ENCODE results near the gene GLE1.
A peak's percentile ranks its signal among the peaks of the same experiment; 100 is the strongest.
"Not testable (repeated sequence)": the region's sequence is repeated elsewhere in the genome, so short reads cannot be mapped to it uniquely, and the experiment has no call there.

GLE1 gene

DNA sequence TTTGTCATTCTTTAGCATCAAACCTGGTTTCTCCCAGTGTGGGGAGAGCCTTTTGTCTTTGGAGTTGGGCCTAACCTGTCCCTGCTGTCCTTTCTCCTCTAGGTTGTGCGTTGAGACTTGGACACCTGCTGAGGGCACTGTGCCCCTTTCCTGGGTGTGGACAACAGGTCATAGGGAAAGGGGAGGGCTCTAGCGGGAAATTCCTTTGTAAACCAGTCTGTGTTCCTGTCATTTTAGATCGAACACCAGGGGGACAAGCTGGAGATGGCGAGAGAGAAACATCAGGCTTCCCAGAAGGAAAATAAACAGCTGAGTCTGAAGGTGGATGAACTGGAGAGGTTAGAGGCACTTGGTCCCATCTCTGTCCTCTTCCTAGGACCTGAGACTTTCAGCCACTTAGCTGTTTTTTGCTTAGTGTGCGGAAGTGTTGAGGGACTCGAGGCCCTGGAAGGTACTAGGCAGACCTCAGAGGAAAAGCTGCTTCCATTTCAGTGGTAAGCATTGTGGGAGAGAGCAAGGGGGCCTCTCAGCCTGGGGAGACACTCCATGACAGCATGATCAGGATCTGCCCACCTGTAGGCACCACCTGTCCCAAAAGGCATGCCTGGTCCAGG, 8.6 kb upstream of the GLE1 start:
- DNase-seq = no peak

DNA sequence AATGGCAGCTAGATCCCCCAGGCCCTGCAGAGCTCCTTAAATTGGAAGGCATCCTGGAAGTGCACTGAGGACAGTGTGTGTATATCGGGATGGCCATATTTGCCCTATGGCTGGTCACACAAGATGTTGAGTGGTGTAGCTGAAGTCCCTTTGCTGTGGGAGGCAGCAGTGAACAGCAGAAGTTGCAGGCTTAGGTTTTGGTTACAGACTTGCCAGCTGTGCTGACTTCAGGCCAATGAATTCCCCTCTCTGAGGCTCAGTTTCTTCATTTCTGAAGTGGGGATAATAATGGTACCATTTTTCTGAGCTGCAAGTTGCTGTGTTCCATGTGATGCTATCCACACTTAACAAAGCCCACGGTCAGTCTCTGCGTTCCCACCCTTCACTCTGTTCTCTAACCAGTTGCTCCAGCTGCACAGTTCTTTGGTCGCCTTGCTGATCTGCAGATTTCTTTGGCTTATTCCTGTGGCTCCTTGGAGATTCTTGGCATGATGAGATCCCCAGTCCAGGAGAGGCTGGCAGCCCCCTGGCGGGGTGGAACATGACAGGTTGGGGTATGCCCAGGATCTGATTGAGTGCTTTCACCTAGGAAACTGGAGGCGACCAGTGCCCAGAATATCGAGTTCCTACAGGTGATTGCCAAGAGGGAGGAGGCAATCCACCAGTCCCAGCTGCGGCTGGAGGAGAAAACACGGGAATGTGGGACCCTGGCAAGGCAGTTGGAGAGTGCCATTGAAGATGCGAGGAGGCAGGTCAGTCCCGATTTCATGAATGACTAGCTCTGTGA, 6.5 kb upstream of the GLE1 start:
- DNase-seq = peak in 33 of 56 donors; percentile 6 to 72 (median 34)

- DNase-seq = no peak
Observed at GRCh38 chr9:128498911-128499310, 5.6 kb upstream of the GLE1 start.

GRCh38 chr9:128499920-128500319, 4.6 kb upstream of the GLE1 start:
- no peak for DNase-seq

DNA sequence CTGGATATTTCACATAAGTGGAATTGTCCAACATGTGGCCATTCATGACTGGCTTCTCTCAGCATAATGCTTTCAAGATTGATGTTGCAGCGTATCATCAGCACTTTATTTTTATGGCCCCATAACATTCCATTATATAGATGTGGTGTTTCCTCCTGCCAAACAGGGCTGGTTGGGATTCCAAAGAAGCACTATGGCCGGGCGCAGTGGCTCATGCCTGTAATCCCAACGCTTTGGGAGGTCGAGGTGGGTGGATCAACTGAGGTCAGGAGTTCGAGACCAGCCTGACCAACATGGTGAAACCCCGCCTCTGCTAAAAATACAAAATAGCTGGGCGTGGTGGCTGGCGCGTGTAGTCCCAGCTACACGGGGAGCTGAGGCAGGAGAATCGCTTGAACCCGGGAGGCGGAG, 1.1 kb upstream of the GLE1 start:
- not testable (repeated sequence) for DNase-seq

- no peak for DNase-seq
Observed at GRCh38 chr9:128503870-128504269, 649 bp upstream of the GLE1 start.

DNA sequence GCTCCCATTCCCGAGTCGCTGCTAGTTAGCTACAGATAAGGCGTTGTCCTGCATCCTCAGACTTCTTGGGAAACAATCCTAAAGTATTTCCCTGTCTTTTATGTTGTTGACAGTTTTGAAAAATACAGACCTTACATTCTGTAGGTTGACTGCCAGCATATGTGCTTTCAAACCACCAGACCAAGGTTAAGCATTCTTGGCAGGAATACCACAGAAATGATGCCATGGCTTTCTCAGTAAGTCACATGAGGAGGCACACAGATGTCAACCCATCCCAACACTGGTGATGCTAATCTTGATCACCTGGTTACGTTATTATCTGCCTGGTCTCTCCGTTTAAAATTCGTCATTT, 871 bp downstream of the GLE1 start:
- no peak for DNase-seq

DNA sequence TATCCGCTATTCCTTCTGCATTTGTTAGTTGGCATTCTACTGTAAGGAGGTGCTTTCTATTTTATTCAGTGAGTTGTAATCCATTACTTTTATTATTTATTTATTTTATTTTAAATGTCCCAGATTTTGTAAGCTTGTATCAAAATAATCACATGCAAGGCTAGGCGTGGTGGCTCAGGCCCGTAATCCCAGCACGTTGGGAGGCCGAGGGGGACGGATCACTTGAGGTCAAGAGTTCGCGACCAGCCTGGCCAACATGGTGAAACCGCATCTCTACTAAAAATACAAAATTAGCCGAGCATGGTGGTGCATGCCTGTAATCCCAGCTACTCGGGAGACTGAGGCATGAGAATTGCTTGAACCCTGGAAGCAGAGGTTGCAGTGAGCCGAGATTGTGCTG, 1.4 kb downstream of the GLE1 start:
- not testable (repeated sequence) for DNase-seq

DNA sequence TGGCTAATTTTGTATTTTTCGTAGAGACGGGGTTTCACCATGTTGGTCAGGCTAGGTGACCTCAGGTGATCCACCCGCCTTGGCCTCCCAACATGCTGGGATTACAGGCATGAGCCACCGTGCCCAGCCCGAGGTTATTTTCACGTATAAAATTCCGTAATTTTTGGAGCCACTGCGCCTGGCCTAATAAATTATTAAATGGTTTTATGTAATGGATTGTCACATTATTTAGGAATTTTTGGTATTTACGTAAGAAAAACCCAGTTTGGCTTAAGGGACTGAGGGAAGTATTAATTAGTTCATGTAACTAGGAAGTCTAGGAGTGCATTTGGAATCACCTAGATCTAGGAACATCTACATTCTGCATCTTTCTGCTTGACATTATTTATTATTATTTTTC, 8.3 kb downstream of the GLE1 start:
- no peak for DNase-seq

- DNase-seq = no peak
Observed at GRCh38 chr9:128521956-128522355, 17.4 kb downstream of the GLE1 start.

DNA sequence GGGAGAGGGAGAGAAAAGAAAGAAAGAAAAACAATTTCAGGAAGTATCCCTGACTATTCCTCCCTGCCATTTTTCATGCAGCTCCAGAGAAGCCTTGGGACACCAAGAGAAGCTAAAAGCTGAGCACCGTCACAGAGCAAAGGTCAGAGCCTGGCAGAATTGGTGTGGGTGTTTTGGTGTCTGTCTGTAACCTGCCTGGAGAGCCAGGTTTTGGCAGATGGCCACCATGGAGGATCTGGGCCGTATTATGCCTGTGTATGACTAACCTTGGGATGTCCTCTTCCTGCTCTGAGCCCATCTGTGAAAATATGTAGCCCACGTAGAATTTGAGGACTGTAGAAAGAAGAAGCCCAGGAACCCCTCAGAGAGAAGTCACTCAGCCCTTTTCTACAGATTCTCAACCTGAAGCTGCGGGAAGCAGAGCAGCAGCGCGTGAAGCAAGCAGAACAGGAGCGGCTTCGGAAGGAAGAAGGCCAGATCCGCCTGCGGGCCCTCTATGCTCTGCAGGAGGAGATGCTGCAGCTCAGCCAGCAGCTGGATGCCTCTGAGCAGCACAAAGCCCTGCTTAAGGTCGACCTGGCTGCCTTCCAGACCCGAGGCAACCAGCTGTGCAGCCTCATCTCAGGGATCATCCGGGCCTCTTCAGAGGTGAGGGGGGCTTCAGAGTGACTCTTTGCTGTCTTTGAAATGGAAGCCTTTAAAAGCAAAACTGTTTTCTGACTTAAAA, 18.8 kb downstream of the GLE1 start:
- DNase-seq = peak in 32 of 56 donors; percentile 1 to 53 (median 22)

GRCh38 chr9:128526720-128527119, 22.2 kb downstream of the GLE1 start:
- DNase-seq = no peak

- DNase-seq = peak in 4 of 56 donors; percentile 7 to 32 (median 24)
Observed at GRCh38 chr9:128528445-128529160, 24.1 kb downstream of the GLE1 start.

DNA sequence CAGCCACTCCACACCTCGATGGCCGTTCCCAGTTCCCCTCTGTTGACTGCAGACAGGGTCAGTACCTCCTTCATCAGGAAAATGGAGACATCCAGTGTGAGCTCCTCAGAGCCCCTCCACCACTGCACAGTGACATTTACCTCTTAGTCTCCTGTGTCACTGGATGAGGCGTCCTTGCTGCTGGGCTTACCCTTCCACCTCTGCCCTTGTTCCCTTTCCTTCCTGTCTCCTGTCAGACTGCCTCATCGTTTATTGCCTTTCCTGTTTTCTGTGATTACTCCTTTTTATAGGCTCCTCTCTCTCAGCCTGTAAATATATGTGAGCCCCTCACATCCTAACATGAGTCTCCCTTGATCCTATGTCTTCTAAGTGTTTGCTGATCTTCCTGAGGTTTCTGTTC, 24.7 kb downstream of the GLE1 start:
- DNase-seq = no peak

GRCh38 chr9:128532581-128532980, 28.1 kb downstream of the GLE1 start:
- peak in 2 of 56 donors; percentile 6 to 30 for DNase-seq

DNA sequence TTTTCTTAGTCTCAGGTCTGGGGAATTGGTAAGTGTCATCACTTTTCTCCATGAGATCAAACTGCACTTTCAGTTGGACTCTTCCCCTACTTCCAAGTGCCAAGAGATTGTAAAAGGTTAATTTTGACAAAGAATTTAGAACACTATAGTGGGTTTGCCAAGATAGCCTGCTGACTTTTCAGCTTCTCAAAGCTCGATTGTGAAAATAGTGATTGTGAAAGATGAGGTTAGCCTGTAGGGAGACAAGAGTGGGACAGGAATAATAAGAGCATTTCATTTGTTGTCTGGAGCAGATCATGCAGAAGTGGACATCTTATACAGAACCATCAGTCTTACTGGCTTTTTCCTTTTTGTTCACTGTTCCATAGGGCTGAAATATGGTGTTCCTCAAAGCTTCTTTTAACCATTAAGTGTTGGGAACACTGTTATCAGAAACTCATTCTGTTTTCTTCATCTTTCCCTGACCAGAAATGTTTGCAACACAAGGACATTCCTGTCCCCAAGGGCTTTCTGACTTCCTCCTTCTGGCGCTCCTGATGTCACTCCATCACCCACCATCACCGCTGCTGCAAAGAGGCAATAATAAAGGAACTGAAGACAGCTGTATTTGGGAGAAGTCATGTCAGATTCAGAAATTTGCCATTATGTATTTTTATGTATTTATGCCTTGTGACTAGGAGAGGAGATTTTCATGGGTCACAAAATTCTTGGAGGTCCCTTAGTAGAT, 36.3 kb downstream of the GLE1 start:
- no peak for DNase-seq

DNA sequence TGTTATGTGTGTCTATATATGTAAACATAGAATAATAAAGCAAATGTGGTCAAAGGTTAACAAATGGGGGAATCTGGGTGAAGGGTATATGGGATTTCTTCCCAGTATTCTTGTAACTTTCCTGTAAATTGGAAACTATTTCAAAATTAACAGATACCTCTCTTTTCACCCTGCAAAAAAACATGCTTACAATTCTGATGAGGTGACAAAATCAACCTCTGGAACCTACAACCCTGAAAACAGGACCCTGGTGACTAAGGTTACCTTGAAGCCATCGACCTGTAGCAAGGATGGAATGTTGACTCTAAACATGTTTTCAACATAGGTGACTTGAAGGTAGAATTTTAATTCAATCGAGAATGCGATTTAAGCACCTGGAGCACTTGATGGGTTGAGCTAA, 42.0 kb downstream of the GLE1 start:
- DNase-seq = no peak

DNA sequence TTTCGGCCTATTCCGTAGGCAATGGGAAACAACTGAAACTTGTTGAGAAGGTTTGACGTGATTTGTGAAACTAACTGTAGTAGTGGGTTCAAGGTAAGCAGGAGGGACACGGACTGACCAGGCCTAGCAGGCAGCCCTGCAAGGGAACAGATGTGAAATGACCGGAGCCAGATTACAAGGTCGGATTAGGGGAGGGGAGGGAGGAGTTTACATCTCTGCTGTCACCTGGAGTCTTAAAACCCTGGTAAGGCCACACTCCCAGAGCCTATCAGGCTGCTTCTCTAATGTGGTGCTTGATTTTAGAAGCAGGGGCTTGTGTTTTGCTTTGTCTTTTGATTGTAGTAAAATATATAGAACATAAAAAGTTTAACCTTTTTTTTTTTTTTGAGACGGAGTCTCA, 44.4 kb downstream of the GLE1 start:
- no peak for DNase-seq

DNA sequence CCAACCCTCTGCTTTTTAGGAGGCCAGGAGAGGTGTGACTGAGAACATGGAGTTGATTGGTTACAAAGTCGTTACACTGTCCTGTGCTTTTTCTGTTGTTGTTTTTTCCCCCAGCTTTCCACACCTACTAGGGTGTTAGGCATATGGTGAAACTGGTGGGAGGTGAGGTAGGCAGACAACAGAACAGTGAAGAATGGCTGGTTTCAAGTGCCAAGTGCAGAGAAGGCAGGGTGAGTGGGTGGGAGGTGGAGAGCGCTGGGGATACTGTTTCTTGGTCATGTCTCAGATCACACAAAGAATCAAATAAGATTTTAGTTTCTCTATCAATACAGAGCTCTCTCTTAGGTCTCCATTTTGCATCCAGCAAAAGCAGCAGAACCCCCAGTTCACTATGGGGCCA, 45.7 kb downstream of the GLE1 start:
- DNase-seq = peak in 2 of 56 donors; percentile 3 to 6

- peak in 45 of 56 donors; percentile 4 to 73 (median 35) for DNase-seq
Observed at GRCh38 chr9:128550770-128551656, 46.5 kb downstream of the GLE1 start.

Measured in nucleus accumbens (tissue), 56 donors.